ENCODE measurements around the gene FGF11. TPM values are rescaled to one million over a fixed set of nuclear protein-coding genes. Genes with fewer than 3 reads are reported as not detected.

Gene FGF11
- polyA plus RNA-seq, 1 of the 3 experiments (the other 2 are of a cell fraction) = 1.9 TPM

DNA sequence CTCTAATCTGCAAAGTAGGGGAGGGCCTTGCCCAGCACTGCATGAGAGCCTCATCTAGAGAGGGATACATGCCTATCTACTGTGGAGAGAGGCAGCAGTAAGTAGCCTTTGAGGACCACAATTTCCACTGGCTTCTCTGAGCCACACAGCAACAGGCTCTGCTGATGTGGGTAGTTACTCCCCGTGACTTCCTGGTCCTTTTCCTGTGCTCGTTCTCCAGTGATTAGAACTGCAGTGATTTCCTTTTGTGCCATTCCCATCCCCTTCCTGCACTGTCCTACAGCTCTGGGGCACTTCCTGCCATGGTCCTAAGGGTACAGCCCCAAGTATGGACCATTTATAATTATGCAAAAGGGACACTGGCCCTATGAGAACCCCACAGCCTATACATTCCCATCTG is 48.0 kb upstream of the FGF11 start:
- ChIA-PET CTCF (interaction anchor here (1.2 to 2.5 kb wide), 3 partner anchors 36 to 95 kb away, joined by 3 to 13 read pairs (median 5); partner anchors contain the start of gene TMEM95), POLR2A (no interaction called here)
- peaks cover 18 to 34% of the 10 kb centered on the region in 2 experiments for H3K36me3 ChIP-seq (replicated peaks in 1 of 2; ENCODE audit: control insufficient read depth in 1 of 2, insufficient read depth in 2 of 2, low read length in 1 of 2)
- no peak overlapping the region for H3K4me2 ChIP-seq
- H3K27ac ChIP-seq (ENCODE audit: low read depth in 2 of 2, low read length in 1 of 2) = no peak overlapping the region
- no peaks in the 10 kb centered on the region for H3K9me2 ChIP-seq
- peaks cover 13% of the 10 kb centered on the region for H3F3A ChIP-seq (replicated peaks; ENCODE audit: insufficient read depth)
- H3K9ac ChIP-seq = no peak overlapping the region
- no peak overlapping the region for H2AFZ ChIP-seq (ENCODE audit: low read depth)
- H3K9me3 ChIP-seq = no peaks in the 10 kb centered on the region
- no peaks in the 10 kb centered on the region for H3K27me3 ChIP-seq (ENCODE audit: insufficient read depth)
- H3K79me2 ChIP-seq (ENCODE audit: insufficient read depth) = peaks cover 22% of the 10 kb centered on the region; the same call in 1 of the 2 replicates
- peaks cover 0 to 9% of the 10 kb centered on the region in 2 experiments; a peak in 1 of 4 replicates for H3K4me1 ChIP-seq (ENCODE audit: control insufficient read depth in 1 of 2, insufficient read depth in 2 of 2, low read depth in 1 of 2, low read length in 1 of 2)
- WGBS (ENCODE audit: low lambda C conversion rate) = 91% methylated on average over 2 of the region's 2 CpGs
- H4K20me1 ChIP-seq (ENCODE audit: insufficient read depth) = no peaks in the 10 kb centered on the region
- TF ChIP-seq EZH2phosphoT487 (IDR thresholded peaks at IDR 0.05; ENCODE audit: borderline replicate concordance, low read depth) = no peak
- TF ChIP-seq SIN3A (IDR thresholded peaks at IDR 0.05; ENCODE audit: borderline replicate concordance, low read depth, low read length) = no peak
- no peak for TF ChIP-seq RXRA (IDR thresholded peaks at IDR 0.05; ENCODE audit: borderline replicate concordance, low read depth)
- TF ChIP-seq RAD21 (IDR thresholded peaks at IDR 0.05; ENCODE audit: low read length) = no peak
- TF ChIP-seq NFIC (IDR thresholded peaks at IDR 0.05; ENCODE audit: borderline replicate concordance) = no peak
- TF ChIP-seq, protein P1, sequence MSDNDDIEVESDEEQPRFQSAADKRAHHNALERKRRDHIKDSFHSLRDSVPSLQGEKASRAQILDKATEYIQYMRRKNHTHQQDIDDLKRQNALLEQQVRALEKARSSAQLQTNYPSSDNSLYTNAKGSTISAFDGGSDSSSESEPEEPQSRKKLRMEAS (IDR thresholded peaks at IDR 0.05; ENCODE audit: low read depth) = no peak
- TF ChIP-seq FOSL2 (IDR thresholded peaks at IDR 0.05; ENCODE audit: borderline replicate concordance, low read depth) = no peak
- no peak for TF ChIP-seq YY1 (IDR thresholded peaks at IDR 0.05; ENCODE audit: low read depth)
- TF ChIP-seq, protein P2, sequence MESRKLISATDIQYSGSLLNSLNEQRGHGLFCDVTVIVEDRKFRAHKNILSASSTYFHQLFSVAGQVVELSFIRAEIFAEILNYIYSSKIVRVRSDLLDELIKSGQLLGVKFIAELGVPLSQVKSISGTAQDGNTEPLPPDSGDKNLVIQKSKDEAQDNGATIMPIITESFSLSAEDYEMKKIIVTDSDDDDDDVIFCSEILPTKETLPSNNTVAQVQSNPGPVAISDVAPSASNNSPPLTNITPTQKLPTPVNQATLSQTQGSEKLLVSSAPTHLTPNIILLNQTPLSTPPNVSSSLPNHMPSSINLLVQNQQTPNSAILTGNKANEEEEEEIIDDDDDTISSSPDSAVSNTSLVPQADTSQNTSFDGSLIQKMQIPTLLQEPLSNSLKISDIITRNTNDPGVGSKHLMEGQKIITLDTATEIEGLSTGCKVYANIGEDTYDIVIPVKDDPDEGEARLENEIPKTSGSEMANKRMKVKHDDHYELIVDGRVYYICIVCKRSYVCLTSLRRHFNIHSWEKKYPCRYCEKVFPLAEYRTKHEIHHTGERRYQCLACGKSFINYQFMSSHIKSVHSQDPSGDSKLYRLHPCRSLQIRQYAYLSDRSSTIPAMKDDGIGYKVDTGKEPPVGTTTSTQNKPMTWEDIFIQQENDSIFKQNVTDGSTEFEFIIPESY (IDR thresholded peaks at IDR 0.05; ENCODE audit: borderline replicate concordance, low read depth) = no peak
- TF ChIP-seq, protein P3, sequence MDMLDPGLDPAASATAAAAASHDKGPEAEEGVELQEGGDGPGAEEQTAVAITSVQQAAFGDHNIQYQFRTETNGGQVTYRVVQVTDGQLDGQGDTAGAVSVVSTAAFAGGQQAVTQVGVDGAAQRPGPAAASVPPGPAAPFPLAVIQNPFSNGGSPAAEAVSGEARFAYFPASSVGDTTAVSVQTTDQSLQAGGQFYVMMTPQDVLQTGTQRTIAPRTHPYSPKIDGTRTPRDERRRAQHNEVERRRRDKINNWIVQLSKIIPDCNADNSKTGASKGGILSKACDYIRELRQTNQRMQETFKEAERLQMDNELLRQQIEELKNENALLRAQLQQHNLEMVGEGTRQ (IDR thresholded peaks at IDR 0.05; ENCODE audit: borderline replicate concordance, low read depth, low read length) = no peak
- TF ChIP-seq, protein P4, sequence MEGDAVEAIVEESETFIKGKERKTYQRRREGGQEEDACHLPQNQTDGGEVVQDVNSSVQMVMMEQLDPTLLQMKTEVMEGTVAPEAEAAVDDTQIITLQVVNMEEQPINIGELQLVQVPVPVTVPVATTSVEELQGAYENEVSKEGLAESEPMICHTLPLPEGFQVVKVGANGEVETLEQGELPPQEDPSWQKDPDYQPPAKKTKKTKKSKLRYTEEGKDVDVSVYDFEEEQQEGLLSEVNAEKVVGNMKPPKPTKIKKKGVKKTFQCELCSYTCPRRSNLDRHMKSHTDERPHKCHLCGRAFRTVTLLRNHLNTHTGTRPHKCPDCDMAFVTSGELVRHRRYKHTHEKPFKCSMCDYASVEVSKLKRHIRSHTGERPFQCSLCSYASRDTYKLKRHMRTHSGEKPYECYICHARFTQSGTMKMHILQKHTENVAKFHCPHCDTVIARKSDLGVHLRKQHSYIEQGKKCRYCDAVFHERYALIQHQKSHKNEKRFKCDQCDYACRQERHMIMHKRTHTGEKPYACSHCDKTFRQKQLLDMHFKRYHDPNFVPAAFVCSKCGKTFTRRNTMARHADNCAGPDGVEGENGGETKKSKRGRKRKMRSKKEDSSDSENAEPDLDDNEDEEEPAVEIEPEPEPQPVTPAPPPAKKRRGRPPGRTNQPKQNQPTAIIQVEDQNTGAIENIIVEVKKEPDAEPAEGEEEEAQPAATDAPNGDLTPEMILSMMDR (IDR thresholded peaks at IDR 0.05) = no peak
- TF ChIP-seq FOXM1 (IDR thresholded peaks at IDR 0.05; ENCODE audit: low read depth) = no peak
- TF ChIP-seq, protein P5, sequence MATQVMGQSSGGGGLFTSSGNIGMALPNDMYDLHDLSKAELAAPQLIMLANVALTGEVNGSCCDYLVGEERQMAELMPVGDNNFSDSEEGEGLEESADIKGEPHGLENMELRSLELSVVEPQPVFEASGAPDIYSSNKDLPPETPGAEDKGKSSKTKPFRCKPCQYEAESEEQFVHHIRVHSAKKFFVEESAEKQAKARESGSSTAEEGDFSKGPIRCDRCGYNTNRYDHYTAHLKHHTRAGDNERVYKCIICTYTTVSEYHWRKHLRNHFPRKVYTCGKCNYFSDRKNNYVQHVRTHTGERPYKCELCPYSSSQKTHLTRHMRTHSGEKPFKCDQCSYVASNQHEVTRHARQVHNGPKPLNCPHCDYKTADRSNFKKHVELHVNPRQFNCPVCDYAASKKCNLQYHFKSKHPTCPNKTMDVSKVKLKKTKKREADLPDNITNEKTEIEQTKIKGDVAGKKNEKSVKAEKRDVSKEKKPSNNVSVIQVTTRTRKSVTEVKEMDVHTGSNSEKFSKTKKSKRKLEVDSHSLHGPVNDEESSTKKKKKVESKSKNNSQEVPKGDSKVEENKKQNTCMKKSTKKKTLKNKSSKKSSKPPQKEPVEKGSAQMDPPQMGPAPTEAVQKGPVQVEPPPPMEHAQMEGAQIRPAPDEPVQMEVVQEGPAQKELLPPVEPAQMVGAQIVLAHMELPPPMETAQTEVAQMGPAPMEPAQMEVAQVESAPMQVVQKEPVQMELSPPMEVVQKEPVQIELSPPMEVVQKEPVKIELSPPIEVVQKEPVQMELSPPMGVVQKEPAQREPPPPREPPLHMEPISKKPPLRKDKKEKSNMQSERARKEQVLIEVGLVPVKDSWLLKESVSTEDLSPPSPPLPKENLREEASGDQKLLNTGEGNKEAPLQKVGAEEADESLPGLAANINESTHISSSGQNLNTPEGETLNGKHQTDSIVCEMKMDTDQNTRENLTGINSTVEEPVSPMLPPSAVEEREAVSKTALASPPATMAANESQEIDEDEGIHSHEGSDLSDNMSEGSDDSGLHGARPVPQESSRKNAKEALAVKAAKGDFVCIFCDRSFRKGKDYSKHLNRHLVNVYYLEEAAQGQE (IDR thresholded peaks at IDR 0.05; ENCODE audit: low read depth, low read length) = no peak
- TF ChIP-seq, protein P6, sequence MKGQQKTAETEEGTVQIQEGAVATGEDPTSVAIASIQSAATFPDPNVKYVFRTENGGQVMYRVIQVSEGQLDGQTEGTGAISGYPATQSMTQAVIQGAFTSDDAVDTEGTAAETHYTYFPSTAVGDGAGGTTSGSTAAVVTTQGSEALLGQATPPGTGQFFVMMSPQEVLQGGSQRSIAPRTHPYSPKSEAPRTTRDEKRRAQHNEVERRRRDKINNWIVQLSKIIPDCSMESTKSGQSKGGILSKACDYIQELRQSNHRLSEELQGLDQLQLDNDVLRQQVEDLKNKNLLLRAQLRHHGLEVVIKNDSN (IDR thresholded peaks at IDR 0.05; ENCODE audit: borderline replicate concordance, low read depth) = no peak
- no peak for TF ChIP-seq JUND (IDR thresholded peaks at IDR 0.05)
- no peak for TF ChIP-seq RCOR1 (IDR thresholded peaks at IDR 0.05; ENCODE audit: low read length)
- DNase-seq = no peak
- H3K4me3 ChIP-seq (ENCODE audit: low read depth in 2 of 2, low read length in 1 of 2) = no peak overlapping the region

Data from SK-N-SH (cell line).